Measurements from ENCODE around the gene ATR. TPM values are rescaled to one million over a fixed set of nuclear protein-coding genes. Genes with fewer than 3 reads are reported as not detected.
"Not testable (repeated sequence)": the region's sequence is repeated elsewhere in the genome, so short reads cannot be mapped to it uniquely, and the experiment has no call there.

ATR gene
- total and polyA plus RNA-seq, 7 experiments from 2014 or later: 11.3 to 48.3 (median 34.8) TPM

DNA sequence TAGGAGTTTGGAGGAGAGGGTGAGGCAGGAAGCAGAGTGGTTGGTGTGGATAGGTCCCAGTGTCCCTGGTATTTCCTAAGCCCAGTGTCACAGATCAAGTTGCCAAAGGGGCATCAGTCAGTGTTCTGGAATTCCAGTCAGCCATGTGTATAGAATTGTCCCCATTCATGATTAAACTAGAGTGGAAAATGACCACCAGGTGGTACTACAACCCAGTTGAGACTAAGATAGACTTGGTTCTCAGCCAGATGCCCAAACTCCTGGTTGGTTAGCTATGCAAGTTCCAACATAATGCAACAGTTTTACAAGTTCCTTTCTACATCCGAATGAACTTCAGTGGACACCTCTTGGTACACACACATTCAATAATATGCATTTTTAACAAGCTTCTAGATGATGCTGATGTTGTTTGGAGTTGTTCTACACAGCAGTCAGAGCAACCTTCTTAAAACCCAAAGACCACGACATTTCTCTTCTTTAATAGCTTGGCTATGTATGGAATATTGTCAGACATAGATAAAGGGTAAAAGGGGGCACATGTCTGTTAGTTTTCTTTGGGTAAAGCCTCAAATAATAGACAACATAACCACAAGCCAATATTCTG is 8.4 kb upstream of the ATR start:
- H3K4me3 ChIP-seq (ENCODE audit: low read length): no peak overlapping the region
- H3K27me3 ChIP-seq (ENCODE audit: control insufficient read depth in 2 of 2, insufficient read depth in 2 of 2, low read length in 2 of 2): no peaks in the 10 kb centered on the region
- Mint-ChIP-seq H3K4me1 (no peaks in the 10 kb centered on the region), H3K27me3 (peaks cover 6 to 49% (median 16%) of the 10 kb centered on the region in 5 donors), H3K27ac (no peak overlapping the region), H3K4me3 (no peak overlapping the region), H3K9me3 (peaks cover 0 to 3% (median 0%) of the 10 kb centered on the region in 11 donors), H3K36me3 (no peaks in the 10 kb centered on the region)
- no peak overlapping the region for H3K27ac ChIP-seq (ENCODE audit: low read depth, low read length)
- H3K36me3 ChIP-seq (ENCODE audit: control insufficient read depth in 2 of 3, insufficient read depth in 3 of 3, low read length in 3 of 3): no peaks in the 10 kb centered on the region
- POLR2A ChIA-PET: no interaction called here
- no peaks in the 10 kb centered on the region for H3K9me3 ChIP-seq (ENCODE audit: control insufficient read depth in 2 of 3, low read length in 3 of 3)
- CTCF ChIA-PET: interaction anchor here (0.7 to 1.6 kb wide), 5 partner anchors 38 to 1166 kb away, joined by 3 to 7 read pairs (median 3); no protein-coding TSS in a partner anchor
- DNase-seq: peak in 7 of 9 donors; percentile 15 to 51 (median 28)
- intact Hi-C loops (cut with micrococcal nuclease): loop anchor here (1.0 to 5.0 kb wide), 5 partner anchors 9 to 1088 kb away; partner anchors contain the start of gene PLS1 (in 1 of the 2)
- ATAC-seq: peak; percentile 74
- no peaks in the 10 kb centered on the region for H3K4me1 ChIP-seq (ENCODE audit: control insufficient read depth in 2 of 2, insufficient read depth in 2 of 2, low read length in 2 of 2)

DNA sequence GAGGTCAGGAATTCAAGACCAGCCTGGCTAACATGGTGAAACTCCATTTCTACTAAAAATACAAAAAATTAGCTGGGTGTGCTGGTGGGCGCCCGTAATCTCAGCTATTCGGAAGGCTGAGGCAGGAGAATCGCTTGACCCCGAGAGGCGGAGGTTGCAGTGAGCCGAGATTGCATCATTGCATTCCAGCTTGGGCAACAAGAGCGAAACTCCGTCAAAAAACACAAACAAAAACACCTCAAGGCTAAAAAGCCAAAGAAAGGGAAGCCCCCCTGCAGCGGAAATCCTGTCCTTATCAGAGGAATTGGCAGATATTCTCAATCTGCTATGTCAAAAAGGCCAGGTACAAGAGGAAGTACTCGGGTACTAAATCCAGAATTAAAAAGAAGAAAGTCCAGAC is 2.5 kb upstream of the ATR start:
- H3K9me3 ChIP-seq (ENCODE audit: control insufficient read depth in 2 of 3, low read length in 3 of 3); H3K4me3 Mint-ChIP-seq; H3K27me3 ChIP-seq (ENCODE audit: control insufficient read depth in 2 of 2, insufficient read depth in 2 of 2, low read length in 2 of 2); H3K27ac Mint-ChIP-seq; H3K4me3 ChIP-seq (ENCODE audit: low read length); intact Hi-C loops (cut with micrococcal nuclease); CTCF ChIA-PET; H3K9me3 Mint-ChIP-seq; ATAC-seq; H3K36me3 Mint-ChIP-seq; H3K36me3 ChIP-seq (ENCODE audit: control insufficient read depth in 2 of 3, insufficient read depth in 3 of 3, low read length in 3 of 3); H3K27ac ChIP-seq (ENCODE audit: low read depth, low read length); DNase-seq: not testable (repeated sequence)
- Mint-ChIP-seq H3K27me3 (peaks cover 2 to 33% (median 6%) of the 10 kb centered on the region in 5 donors), H3K4me1 (peaks cover 21 to 38% (median 32%) of the 10 kb centered on the region in 7 donors)
- POLR2A ChIA-PET: interaction anchor here (4.8 kb wide), 1 partner anchor 421 kb away, joined by 36 read pairs; the partner anchor contains the start of gene U2SURP
- peaks cover 20 to 25% of the 10 kb centered on the region in 2 donors for H3K4me1 ChIP-seq (ENCODE audit: control insufficient read depth in 2 of 2, insufficient read depth in 2 of 2, low read length in 2 of 2)

DNA sequence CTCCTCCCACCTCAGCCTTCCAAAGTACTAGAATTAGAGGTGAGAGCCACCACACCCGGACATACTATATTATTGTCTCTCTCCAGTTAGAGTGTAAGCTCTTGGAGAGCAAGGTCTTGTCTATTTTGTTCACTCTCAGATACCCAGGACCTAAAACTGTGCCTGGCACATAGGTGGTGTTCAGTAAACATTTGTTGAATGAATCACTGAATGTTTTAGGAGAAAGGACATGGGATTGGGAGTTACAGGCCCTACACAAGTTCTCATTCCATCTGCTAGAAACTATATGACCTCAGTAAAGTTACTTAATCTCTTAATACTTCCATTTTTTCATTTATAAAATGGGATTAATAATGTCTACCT is 1.5 kb upstream of the ATR start:
- Mint-ChIP-seq H3K4me3 (peak overlapping the region; percentile 93 to 99 (median 97)), H3K27me3 (peaks cover 0 to 32% (median 5%) of the 10 kb centered on the region in 5 donors), H3K9me3 (peaks cover 0 to 1% (median 0%) of the 10 kb centered on the region in 11 donors), H3K4me1 (peaks cover 31 to 48% (median 42%) of the 10 kb centered on the region in 7 donors), H3K27ac (peak overlapping the region; percentile 96 to 99 (median 98)), H3K36me3 (peaks cover 0 to 10% (median 7%) of the 10 kb centered on the region in 5 donors)
- Histone ChIP-seq H3K27me3 (ENCODE audit: control insufficient read depth in 2 of 2, insufficient read depth in 2 of 2, low read length in 2 of 2) (no peaks in the 10 kb centered on the region), H3K27ac (ENCODE audit: low read depth, low read length) (peak overlapping the region; percentile 94), H3K4me1 (ENCODE audit: control insufficient read depth in 2 of 2, insufficient read depth in 2 of 2, low read length in 2 of 2) (peaks cover 25 to 26% of the 10 kb centered on the region in 2 donors), H3K4me3 (ENCODE audit: low read length) (no peak overlapping the region), H3K9me3 (ENCODE audit: control insufficient read depth in 2 of 3, low read length in 3 of 3) (no peaks in the 10 kb centered on the region), H3K36me3 (ENCODE audit: control insufficient read depth in 2 of 3, insufficient read depth in 3 of 3, low read length in 3 of 3) (peaks cover 0 to 4% (median 0%) of the 10 kb centered on the region in 3 experiments)
- ATAC-seq: no peak
- no peak for DNase-seq
- CTCF ChIA-PET: interaction anchor here (0.6 kb wide), 1 partner anchor 1156 kb away, joined by 3 read pairs; no protein-coding TSS in a partner anchor
- POLR2A ChIA-PET: interaction anchor here (1.0 to 4.8 kb wide), 4 partner anchors 10 to 1391 kb away, joined by 3 to 36 read pairs (median 10); partner anchors contain the start of genes DIPK2A, TRPC1 and U2SURP
- intact Hi-C loops (cut with micrococcal nuclease): no loop called here

DNA sequence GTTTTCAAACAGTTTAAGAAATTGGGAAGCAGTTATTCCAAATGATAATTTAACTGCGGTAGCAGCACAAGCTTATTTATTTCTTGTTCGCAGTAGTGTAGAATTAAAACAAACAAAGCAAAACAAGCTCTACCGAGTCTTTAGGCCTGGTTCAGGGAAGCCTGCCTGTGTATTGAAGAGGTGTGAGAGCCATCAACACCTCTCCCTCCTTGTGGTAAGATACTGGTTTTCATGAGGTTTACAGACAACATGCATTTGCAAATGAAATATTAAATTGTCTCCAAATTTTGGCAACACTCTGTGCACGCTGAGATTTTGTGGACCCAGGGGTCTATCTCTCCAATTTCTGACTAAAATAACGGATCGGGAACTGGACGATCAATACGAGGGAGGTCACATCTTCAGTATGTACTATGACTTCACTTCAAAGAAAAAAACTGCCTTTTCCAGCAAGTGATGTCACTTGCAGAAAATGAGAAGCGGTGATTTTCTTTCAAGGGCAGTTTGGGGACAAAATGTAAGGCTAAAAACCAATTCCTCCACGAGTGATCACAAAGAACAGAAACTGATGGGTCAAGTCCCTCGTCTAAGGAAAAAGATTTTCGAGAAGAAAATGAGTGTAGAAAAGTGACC is 721 bp downstream of the ATR start:
- no peak for DNase-seq

DNA sequence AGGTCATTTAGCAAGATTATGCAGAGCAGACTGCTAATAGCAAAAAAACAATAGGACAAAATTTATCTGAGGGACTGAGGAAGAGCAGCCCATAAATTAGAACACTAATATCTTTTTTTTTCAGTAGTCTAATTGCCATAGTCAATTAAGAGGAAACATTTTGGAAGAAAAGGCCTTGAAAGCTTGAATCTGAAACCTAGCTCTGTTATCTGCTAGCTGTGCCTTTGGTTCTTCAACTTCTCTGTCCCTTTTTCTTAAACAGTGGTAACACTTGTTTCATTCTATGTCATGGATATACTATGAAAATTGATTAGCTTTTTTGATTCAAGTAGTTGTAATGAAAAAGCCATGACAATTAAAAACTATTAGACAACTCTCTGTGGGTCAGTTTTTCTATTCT is 1.7 kb downstream of the ATR start:
- H3K4me3 ChIP-seq (ENCODE audit: low read length): no peak overlapping the region

More for the DNA sequence above, 721 bp downstream of the ATR start:
- H3K27ac Mint-ChIP-seq: peak overlapping the region; percentile 96 to 99 (median 98)
- Histone ChIP-seq H3K4me3 (ENCODE audit: low read length) (peak overlapping the region; percentile 97), H3K36me3 (ENCODE audit: control insufficient read depth in 2 of 3, insufficient read depth in 3 of 3, low read length in 3 of 3) (peaks cover 0 to 4% (median 0%) of the 10 kb centered on the region in 3 experiments), H3K27me3 (ENCODE audit: control insufficient read depth in 2 of 2, insufficient read depth in 2 of 2, low read length in 2 of 2) (no peaks in the 10 kb centered on the region), H3K4me1 (ENCODE audit: control insufficient read depth in 2 of 2, insufficient read depth in 2 of 2, low read length in 2 of 2) (peaks cover 25 to 28% of the 10 kb centered on the region in 2 donors), H3K9me3 (ENCODE audit: control insufficient read depth in 2 of 3, low read length in 3 of 3) (no peaks in the 10 kb centered on the region), H3K27ac (ENCODE audit: low read depth, low read length) (peak overlapping the region; percentile 94)
- intact Hi-C loops (cut with micrococcal nuclease): loop anchor here (1.0 to 10.0 kb wide), 23 partner anchors 18 to 1636 kb away; partner anchors contain the start of genes DIPK2A (in 2 of the 2), PLS1 (in 2 of the 2), SLC25A36 (in 2 of the 2) and TFDP2 (in 2 of the 2)
- POLR2A ChIA-PET: interaction anchor here (0.6 to 4.8 kb wide), 10 partner anchors 12 to 1393 kb away, joined by 3 to 36 read pairs (median 6); partner anchors contain the start of genes DIPK2A, PLS1, TRPC1 and U2SURP
- peaks cover 0 to 13% (median 0%) of the 10 kb centered on the region in 5 donors for H3K27me3 Mint-ChIP-seq
- CTCF ChIA-PET: interaction anchor here (0.8 kb wide), 1 partner anchor 435 kb away, joined by 3 read pairs; no protein-coding TSS in a partner anchor
- peaks cover 0 to 16% (median 9%) of the 10 kb centered on the region in 5 donors for H3K36me3 Mint-ChIP-seq
- H3K4me3 Mint-ChIP-seq: peak overlapping the region; percentile 93 to 99 (median 97)
- no peak for ATAC-seq
- peaks cover 45 to 62% (median 55%) of the 10 kb centered on the region in 7 donors for H3K4me1 Mint-ChIP-seq
- peaks cover 0 to 1% (median 0%) of the 10 kb centered on the region in 11 donors for H3K9me3 Mint-ChIP-seq

DNA sequence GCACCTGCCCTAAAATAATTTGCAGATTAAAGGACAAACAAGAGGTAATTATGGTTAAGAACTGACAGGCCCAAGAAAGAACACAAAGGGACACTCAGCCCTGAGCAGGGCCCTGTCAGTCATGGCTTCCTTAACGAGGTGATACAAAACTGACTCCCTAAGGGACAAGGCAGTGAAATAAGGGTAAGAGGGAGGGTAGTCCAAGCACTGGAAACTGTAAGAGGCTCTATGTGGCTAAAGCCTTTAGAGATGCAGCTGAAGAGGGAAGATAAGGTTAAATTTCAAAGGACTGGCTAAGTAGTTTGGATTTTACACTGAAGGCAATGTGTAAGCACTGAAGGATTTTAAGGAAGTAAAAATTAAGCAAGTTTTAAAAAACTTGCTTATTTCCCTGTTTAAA is 3.9 kb downstream of the ATR start:
- Histone ChIP-seq H3K27ac (ENCODE audit: low read depth, low read length) (no peak overlapping the region), H3K36me3 (ENCODE audit: control insufficient read depth in 2 of 3, insufficient read depth in 3 of 3, low read length in 3 of 3) (peaks cover 0 to 9% (median 0%) of the 10 kb centered on the region in 3 experiments), H3K27me3 (ENCODE audit: control insufficient read depth in 2 of 2, insufficient read depth in 2 of 2, low read length in 2 of 2) (no peaks in the 10 kb centered on the region), H3K4me3 (ENCODE audit: low read length) (no peak overlapping the region), H3K4me1 (ENCODE audit: control insufficient read depth in 2 of 2, insufficient read depth in 2 of 2, low read length in 2 of 2) (peaks cover 22 to 29% of the 10 kb centered on the region in 2 donors), H3K9me3 (ENCODE audit: control insufficient read depth in 2 of 3, low read length in 3 of 3) (no peaks in the 10 kb centered on the region)
- Mint-ChIP-seq H3K27me3 (no peaks in the 10 kb centered on the region), H3K4me3 (peak overlapping the region in 6 of 10 donors; percentile 3 to 98 (median 39)), H3K27ac (peak overlapping the region in 3 of 9 donors; percentile 25 to 67 (median 56)), H3K9me3 (peaks cover 0 to under 1% (median 0%) of the 10 kb centered on the region in 11 donors), H3K4me1 (peaks cover 46 to 70% (median 53%) of the 10 kb centered on the region in 7 donors), H3K36me3 (peaks cover 5 to 22% (median 17%) of the 10 kb centered on the region in 5 donors)
- CTCF ChIA-PET: no interaction called here
- no peak for DNase-seq
- intact Hi-C loops (cut with micrococcal nuclease): loop anchor here (5.0 to 10.0 kb wide), 11 partner anchors 347 to 1632 kb away; partner anchors contain the start of genes SLC25A36 (in 2 of the 2), DIPK2A (in 1 of the 2), GK5 (in 1 of the 2) and RNF7 (in 1 of the 2)
- no peak for ATAC-seq
- POLR2A ChIA-PET: interaction anchor here (0.6 kb wide), 1 partner anchor 471 kb away, joined by 3 read pairs; no protein-coding TSS in a partner anchor

More for the DNA sequence above, 1.7 kb downstream of the ATR start:
- no peaks in the 10 kb centered on the region for H3K27me3 ChIP-seq (ENCODE audit: control insufficient read depth in 2 of 2, insufficient read depth in 2 of 2, low read length in 2 of 2)
- Mint-ChIP-seq H3K27ac (peak overlapping the region in 7 of 9 donors; percentile 9 to 98 (median 96)), H3K9me3 (peaks cover 0 to 1% (median 0%) of the 10 kb centered on the region in 11 donors), H3K4me3 (peak overlapping the region; percentile 93 to 99 (median 97)), H3K27me3 (peaks cover 0 to 7% (median 0%) of the 10 kb centered on the region in 5 donors), H3K36me3 (peaks cover 0 to 16% (median 9%) of the 10 kb centered on the region in 5 donors), H3K4me1 (peaks cover 45 to 65% (median 55%) of the 10 kb centered on the region in 7 donors)
- intact Hi-C loops (cut with micrococcal nuclease): loop anchor here (5.0 to 10.0 kb wide), 11 partner anchors 349 to 1634 kb away; partner anchors contain the start of genes SLC25A36 (in 2 of the 2), DIPK2A (in 1 of the 2), GK5 (in 1 of the 2) and RNF7 (in 1 of the 2)
- H3K36me3 ChIP-seq (ENCODE audit: control insufficient read depth in 2 of 3, insufficient read depth in 3 of 3, low read length in 3 of 3): peaks cover 0 to 4% (median 0%) of the 10 kb centered on the region in 3 experiments
- H3K4me1 ChIP-seq (ENCODE audit: control insufficient read depth in 2 of 2, insufficient read depth in 2 of 2, low read length in 2 of 2): peaks cover 25 to 29% of the 10 kb centered on the region in 2 donors
- no peak for DNase-seq
- ChIA-PET POLR2A (interaction anchor here (0.5 to 4.8 kb wide), 5 partner anchors 15 to 425 kb away, joined by 3 to 36 read pairs (median 5); partner anchors contain the start of genes PLS1, U2SURP and XRN1), CTCF (interaction anchor here (0.8 kb wide), 1 partner anchor 436 kb away, joined by 3 read pairs; no protein-coding TSS in a partner anchor)
- no peak overlapping the region for H3K27ac ChIP-seq (ENCODE audit: low read depth, low read length)
- no peak for ATAC-seq
- no peaks in the 10 kb centered on the region for H3K9me3 ChIP-seq (ENCODE audit: control insufficient read depth in 2 of 3, low read length in 3 of 3)

Data from naive thymus-derived CD4-positive, alpha-beta T cell (primary cell).